Measurements from ENCODE around the gene JAGN1. TPM values are rescaled to one million over a fixed set of nuclear protein-coding genes. Genes with fewer than 3 reads are reported as not detected.

Gene JAGN1
- total RNA-seq, 6 experiments from 2014 or later: 20.5 to 40.6 (median 26.5) TPM

GRCh38 chr3:9855594-9855993, 34.8 kb upstream of the JAGN1 start:
- Histone ChIP-seq H3K36me3 (no peaks in the 10 kb centered on the region), H3K27ac (no peak overlapping the region), H3K4me3 (no peak overlapping the region), H3K27me3 (no peaks in the 10 kb centered on the region), H3K4me1 (peaks cover 0 to 9% (median 0%) of the 10 kb centered on the region in 4 donors), H3K9me3 (no peaks in the 10 kb centered on the region)
- intact Hi-C loops (cut with DNase I): loop anchor here in 1 of 2 donors (10.0 kb wide), 1 partner anchor 69 kb away; no protein-coding TSS in a partner anchor
- no peak for ATAC-seq
- TF ChIP-seq CTCF (IDR thresholded peaks at IDR 0.05) (no peak), POLR2A (IDR thresholded peaks at IDR 0.05) (no peak)
- no peak for DNase-seq
- no CpG with 5 or more reads among the region's 3 CpGs for WGBS (ENCODE audit: insufficient coverage, low coverage, low lambda C conversion rate, missing lambda C conversion rate)

- DNase-seq: no peak
- no peak for TF ChIP-seq CTCF (IDR thresholded peaks at IDR 0.05)
- TF ChIP-seq POLR2A (IDR thresholded peaks at IDR 0.05): no peak
- intact Hi-C loops (cut with DNase I): loop anchor here in 1 of 2 donors (10.0 kb wide), 1 partner anchor 65 kb away; no protein-coding TSS in a partner anchor
- 80% methylated on average over 6 of the region's 12 CpGs for WGBS (ENCODE audit: insufficient coverage, low coverage, low lambda C conversion rate, missing lambda C conversion rate)
- no peaks in the 10 kb centered on the region for H3K9me3 ChIP-seq
- no peaks in the 10 kb centered on the region for H3K27me3 ChIP-seq
- H3K36me3 ChIP-seq: no peaks in the 10 kb centered on the region
- no peaks in the 10 kb centered on the region for H3K4me1 ChIP-seq
- H3K4me3 ChIP-seq: no peak overlapping the region
- H3K27ac ChIP-seq: no peak overlapping the region
- no peak for ATAC-seq
Observed at GRCh38 chr3:9859530-9860025, 30.8 kb upstream of the JAGN1 start.

GRCh38 chr3:9861201-9861600, 29.2 kb upstream of the JAGN1 start:
- H3K27me3 ChIP-seq: no peaks in the 10 kb centered on the region
- intact Hi-C loops (cut with DNase I): no loop called here
- no peaks in the 10 kb centered on the region for H3K4me1 ChIP-seq
- ATAC-seq: no peak
- H3K4me3 ChIP-seq: no peak overlapping the region
- TF ChIP-seq CTCF (IDR thresholded peaks at IDR 0.05): no peak
- TF ChIP-seq POLR2A (IDR thresholded peaks at IDR 0.05): no peak
- no peaks in the 10 kb centered on the region for H3K9me3 ChIP-seq
- WGBS (ENCODE audit: insufficient coverage, low coverage, low lambda C conversion rate, missing lambda C conversion rate): 87% methylated on average over 3 of the region's 4 CpGs
- no peak for DNase-seq
- H3K27ac ChIP-seq: no peak overlapping the region
- H3K36me3 ChIP-seq: no peaks in the 10 kb centered on the region

- Histone ChIP-seq H3K27me3 (no peaks in the 10 kb centered on the region), H3K36me3 (no peaks in the 10 kb centered on the region), H3K27ac (no peak overlapping the region), H3K4me1 (no peaks in the 10 kb centered on the region), H3K9me3 (no peaks in the 10 kb centered on the region), H3K4me3 (no peak overlapping the region)
- WGBS (ENCODE audit: insufficient coverage, low coverage, low lambda C conversion rate, missing lambda C conversion rate): 82% methylated on average over 3 of the region's 5 CpGs
- intact Hi-C loops (cut with DNase I): no loop called here
- no peak for ATAC-seq
- no peak for DNase-seq
- no peak for TF ChIP-seq CTCF (IDR thresholded peaks at IDR 0.05)
- TF ChIP-seq POLR2A (IDR thresholded peaks at IDR 0.05): no peak
Observed at GRCh38 chr3:9861626-9862130, 28.7 kb upstream of the JAGN1 start.
